K562 (cell line): Measurements from ENCODE around the gene VSIG10L. TPM values are rescaled to one million over a fixed set of nuclear protein-coding genes. Genes with fewer than 3 reads are reported as not detected.

Experiments
- ATAC-seq: fragments of 200-7000 bp; cut with Tn5 transposase; 3 replicates; pipeline ENCODE4 v1.9.1; 2020; ENCODE audit warnings: moderate library complexity
- BruUV-seq: library from RNA; stranded (reverse); fragments of 400-500 nt; replicated peaks from 2 replicates; lab custom pipeline; 2021; lab: Mats Ljungman, UMichigan
- CTCF ChIA-PET: fragments of 300-600 bp; formaldehyde crosslinking; extraction: SDS; loops from one replicate; lab custom pipeline; 2021; ENCODE audit warnings: low intra/inter-chr PET ratio; lab: Yijun Ruan, JAX
- POLR2A ChIA-PET: fragments of 300-600, 350-650 bp; sonication (Branson Sonifier 250); formaldehyde crosslinking; extraction: SDS; loops from one replicate; lab custom pipeline; 2021; ENCODE audit warnings: antibody characterized with exemption, inconsistent platforms; lab: Yijun Ruan, JAX
- DNase-seq, 4 experiments: peaks; one replicate each; pipeline versions ENCODE4 v3.0.0 to v3.0.0-alpha.2; 2011 to 2018; ENCODE audit warnings: low spot score in 3 of 4, mixed read lengths in 3 of 4; ENCODE audit errors: extremely low read depth in 1 of 4
- FAIRE-seq: peaks from 2 replicates; lab custom pipeline; 2011; peaks lifted over from hg19 to GRCh38; lab: Jason Lieb, UNC
- H2AFZ ChIP-seq: 2 replicates; pipeline ENCODE4 v1.6.0; 2011; ENCODE audit warnings: low read depth, low read length, control low read depth, inconsistent platforms
- H3K27ac ChIP-seq: fragments of 200-600 bp; 3 replicates; pipeline ENCODE4 v1.8.0; 2011; ENCODE audit warnings: low read depth, mild to moderate bottlenecking, control low read depth, inconsistent platforms, low read length, moderate library complexity, mixed read lengths; ENCODE audit errors: extremely low read depth
- H3K27me3 ChIP-seq, 2 experiments: fragments of 300-600 bp in 1 of 2; 2 replicates in 1 of 2; 3 replicates in 1 of 2; pipeline versions ENCODE4 v1.6.0 to v1.8.0; 2011; ENCODE audit warnings: inconsistent platforms in 2 of 2, low read length in 2 of 2, mild to moderate bottlenecking in 1 of 2, mixed read lengths in 1 of 2, moderate library complexity in 1 of 2; ENCODE audit not compliant: control insufficient read depth in 2 of 2, insufficient read depth in 2 of 2
- H3K36me3 ChIP-seq: fragments of 300-600 bp; 3 replicates; pipeline ENCODE4 v1.8.0; 2011; ENCODE audit warnings: mild to moderate bottlenecking, low read length, inconsistent platforms; ENCODE audit not compliant: control insufficient read depth, insufficient read depth
- H3K4me1 ChIP-seq, 2 experiments: fragments of 200-600 bp in 1 of 2; replicated peaks in 1 of 2; 2 replicates in 1 of 2; 3 replicates in 1 of 2; pipeline versions ENCODE4 v1.5.1 to v1.8.0; 2011; ENCODE audit warnings: inconsistent platforms in 2 of 2, low read length in 2 of 2, mild to moderate bottlenecking in 1 of 2, mixed read lengths in 1 of 2, moderate library complexity in 1 of 2; ENCODE audit not compliant: control insufficient read depth in 2 of 2, insufficient read depth in 2 of 2
- H3K4me2 ChIP-seq: 2 replicates; pipeline ENCODE4 v1.6.1; 2011; ENCODE audit warnings: low read length, control low read depth, inconsistent platforms, mixed read lengths; ENCODE audit not compliant: insufficient read depth
- H3K4me3 ChIP-seq: fragments of 200-600 bp; sonication (generic), shearing (Covaris generic); 2 replicates; pipeline ENCODE4 v1.5.1; 2016; ENCODE audit warnings: control low read depth, inconsistent platforms
- H3K79me2 ChIP-seq: fragments of 200-600 bp; 3 replicates; pipeline ENCODE4 v1.8.0; 2011; ENCODE audit warnings: low read length, inconsistent platforms; ENCODE audit not compliant: control insufficient read depth, insufficient read depth
- H3K9ac ChIP-seq, 2 experiments: 2 replicates each; pipeline versions ENCODE4 v1.6.0 to v1.6.1; 2011; ENCODE audit warnings: low read depth in 2 of 2, low read length in 2 of 2, control low read depth in 1 of 2, inconsistent platforms in 1 of 2, mild to moderate bottlenecking in 1 of 2, mixed read lengths in 1 of 2; ENCODE audit not compliant: insufficient read depth in 1 of 2
- H3K9me1 ChIP-seq: one replicate; pipeline ENCODE4 v1.6.0; 2011; ENCODE audit warnings: inconsistent platforms, mild to moderate bottlenecking, low read length, moderate library complexity; ENCODE audit not compliant: control insufficient read depth, insufficient read depth
- H3K9me3 ChIP-seq: replicated peaks from 2 replicates; pipeline ENCODE4 v1.5.1; 2011; ENCODE audit warnings: low read depth, low read length, inconsistent platforms; ENCODE audit not compliant: control insufficient read depth, insufficient read depth
- H4K20me1 ChIP-seq: replicated peaks from 2 replicates; pipeline ENCODE4 v1.6.1; 2011; ENCODE audit warnings: low read length, inconsistent platforms, mixed read lengths; ENCODE audit not compliant: control insufficient read depth, insufficient read depth
- IFI16 ChIP-seq: fragments of 250-450 bp; sonication (Bioruptor Pico); IDR thresholded peaks from 2 replicates; pipeline ENCODE4 v2.1.2; 2022; ENCODE audit warnings: mild to moderate bottlenecking, inconsistent platforms
- TARDBP ChIP-seq: fragments of 450-650 bp; IDR thresholded peaks from 2 replicates; pipeline ENCODE4 v1.6.1; 2016
- TRIM24 ChIP-seq, 2 experiments: fragments of 450-650 bp; IDR thresholded peaks; 2 replicates each; pipeline ENCODE4 v1.6.1; 2016
- WGBS: fragments of 100-300 bp; shearing (Covaris generic); methylation state at CpG from one replicate; pipeline ENCODE4 v1.1.6; 2016; ENCODE audit warnings: low coverage, mixed read lengths; ENCODE audit not compliant: insufficient coverage; ENCODE audit errors: missing lambda C conversion rate; 5-methylcytosine and 5-hydroxymethylcytosine counted together
- in situ Hi-C: fragments of 300-500 bp; cut with MboI; formaldehyde crosslinking; loops from 4 replicates; pipeline ENCODE4 v1.15.0; 2018; ENCODE audit warnings: inconsistent platforms, mixed read lengths
- intact Hi-C: fragments of 100-400 bp; cut with micrococcal nuclease; formaldehyde crosslinking; loops from 2 replicates; pipeline ENCODE4 v1.14.2; 2022
- polyA plus RNA-seq, 8 experiments: library from polyadenylated mRNA; depleted of rRNA in 4 of 8; stranded (reverse) in 5 of 8; unstranded in 3 of 8; fragments of >200 nt; fragmentation: Nextera tagmentation in 2 of 8; fragmentation: Illumina TruSeq in 1 of 8; extraction: Ambion mirVana in 2 of 8; extraction: Trizol in 1 of 8; gene quantifications; 2 replicates each; pipeline versions ENCODE4 v1.2.1 to v1.2.3, GENCODE V29; 2011 to 2014; ENCODE audit warnings: inconsistent platforms in 1 of 8, missing spikeins in 1 of 8
- total RNA-seq, 7 experiments: library from RNA; depleted of rRNA in 6 of 7; stranded (reverse); fragments of >200 nt in 6 of 7; fragmentation: Illumina TruSeq in 2 of 7; extraction: Trizol in 2 of 7; gene quantifications; 2 replicates each; pipeline versions ENCODE4 v1.2.1 to v1.2.3, GENCODE V29; 2011 to 2021; ENCODE audit warnings: low replicate concordance in 1 of 7
- TF ChIP-seq, protein P1 (sequence below): sonication (generic); formaldehyde crosslinking; IDR thresholded peaks from 2 replicates; pipeline ENCODE4 v1.8.1; 2022; ENCODE audit warnings: missing genetic modification reagents
- TF ChIP-seq, protein P2 (sequence below), 2 experiments: fragments of 450-650 bp in 1 of 2; sonication (generic) in 1 of 2; formaldehyde crosslinking in 1 of 2; IDR thresholded peaks; 2 replicates each; pipeline versions ENCODE4 v1.7.1 to v1.9.0; 2016 to 2022; ENCODE audit warnings: inconsistent platforms in 1 of 2, mild to moderate bottlenecking in 1 of 2, missing genetic modification reagents in 1 of 2
- TF ChIP-seq, protein P3 (sequence below): fragments of 450-650 bp; IDR thresholded peaks from 2 replicates; pipeline ENCODE4 v1.6.1; 2016

VSIG10L gene
- total and polyA plus RNA-seq, 9 of the 15 experiments (the other 6 are each of a cell fraction or from before 2014, with no cell fraction given), result 1.1 to 7.6 (median 2.2) TPM

DNA sequence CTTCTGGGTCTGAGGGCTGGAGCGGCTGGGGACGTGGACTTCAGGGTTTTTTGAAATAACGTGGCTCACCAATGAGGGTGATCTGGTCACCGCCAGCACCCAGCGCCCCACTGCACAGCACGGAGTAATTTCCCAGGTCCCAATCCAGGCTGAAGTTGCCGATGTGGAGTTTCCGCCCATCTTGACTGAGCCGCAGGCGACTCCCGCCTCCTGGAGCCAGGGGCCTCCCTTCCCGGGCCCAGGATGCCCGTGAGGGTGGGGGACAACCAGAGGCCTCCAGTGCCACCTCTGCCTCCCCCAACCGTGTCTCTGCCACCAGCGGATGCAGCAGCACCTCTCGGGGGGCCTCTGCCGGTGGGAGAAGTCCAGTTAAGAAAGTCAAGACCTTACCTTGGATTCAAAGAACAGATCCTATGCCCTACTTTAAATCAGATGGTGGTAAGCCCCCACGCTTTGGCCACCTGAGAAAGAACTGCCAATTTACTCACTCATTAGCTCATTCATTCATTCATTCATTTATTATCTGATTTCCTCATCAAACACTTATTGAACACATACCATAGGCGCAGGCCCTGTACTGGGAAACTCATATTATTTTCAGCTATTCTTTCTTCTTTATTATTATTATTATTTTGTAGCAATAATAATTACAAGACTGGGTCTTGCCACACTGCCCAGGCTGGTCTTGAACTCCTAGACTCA lies 3.9 kb downstream of the VSIG10L start (continued):
- TF ChIP-seq, protein P1, sequence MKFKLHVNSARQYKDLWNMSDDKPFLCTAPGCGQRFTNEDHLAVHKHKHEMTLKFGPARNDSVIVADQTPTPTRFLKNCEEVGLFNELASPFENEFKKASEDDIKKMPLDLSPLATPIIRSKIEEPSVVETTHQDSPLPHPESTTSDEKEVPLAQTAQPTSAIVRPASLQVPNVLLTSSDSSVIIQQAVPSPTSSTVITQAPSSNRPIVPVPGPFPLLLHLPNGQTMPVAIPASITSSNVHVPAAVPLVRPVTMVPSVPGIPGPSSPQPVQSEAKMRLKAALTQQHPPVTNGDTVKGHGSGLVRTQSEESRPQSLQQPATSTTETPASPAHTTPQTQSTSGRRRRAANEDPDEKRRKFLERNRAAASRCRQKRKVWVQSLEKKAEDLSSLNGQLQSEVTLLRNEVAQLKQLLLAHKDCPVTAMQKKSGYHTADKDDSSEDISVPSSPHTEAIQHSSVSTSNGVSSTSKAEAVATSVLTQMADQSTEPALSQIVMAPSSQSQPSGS (CRISPR knock-in tag), result no peak

DNA sequence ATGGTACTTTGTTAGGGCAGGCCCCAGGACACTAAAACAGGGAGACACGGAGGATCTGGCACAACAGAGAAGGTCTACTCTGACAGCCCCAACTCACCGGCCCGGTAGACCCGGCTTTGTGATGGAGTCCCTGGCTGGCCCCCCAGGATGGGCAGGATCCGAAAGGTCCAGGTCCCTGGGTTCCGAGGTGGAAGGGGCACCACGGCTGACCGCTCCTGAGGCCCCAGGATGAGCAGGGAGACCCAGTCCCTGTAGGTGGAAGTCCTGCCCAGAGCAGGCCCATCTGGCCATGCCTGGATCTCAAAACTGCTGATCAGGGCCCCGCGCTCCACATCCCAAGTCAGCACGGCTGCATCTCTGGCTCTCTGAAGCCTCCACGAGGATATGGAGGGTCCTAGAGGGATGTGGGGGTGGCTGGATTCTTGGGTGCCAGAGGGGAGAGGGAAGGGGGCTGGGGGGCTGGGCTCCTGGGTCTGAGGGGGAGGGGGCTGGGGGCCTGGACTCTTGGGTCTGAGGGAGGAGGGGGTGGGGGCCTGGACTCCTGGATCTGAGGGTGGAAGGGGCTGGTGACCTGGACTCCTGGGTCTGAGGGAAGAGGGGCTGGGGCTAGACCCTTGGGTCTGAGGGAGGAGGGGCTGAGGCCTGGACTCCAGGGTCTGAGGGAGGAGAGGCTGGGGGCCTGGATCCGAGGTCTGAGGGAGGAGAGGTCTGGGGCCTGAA lies 4.6 kb downstream of the VSIG10L start:
- no peak for FAIRE-seq
- no peaks in the 10 kb centered on the region for H3K27me3 ChIP-seq

More for the DNA sequence above, 4.6 kb downstream of the VSIG10L start:
- no peak overlapping the region for H3K4me2 ChIP-seq
- ATAC-seq, result no peak
- 0 out of 4 replicates have a peak overlapping the region, but pooled peaks of 1 of the 2 experiments have one; percentile 72 for H3K9ac ChIP-seq
- BruUV-seq, result no TSS peak
- POLR2A ChIA-PET, result no interaction called here
- H3K27ac ChIP-seq, result no peak overlapping the region
- H3K36me3 ChIP-seq, result no peaks in the 10 kb centered on the region
- CTCF ChIA-PET, result interaction anchor here (1.1 to 2.4 kb wide), 2 partner anchors 320 to 322 kb away, joined by 3 to 14 read pairs; no protein-coding TSS in a partner anchor
- no peak for TF ChIP-seq TRIM24 (IDR thresholded peaks at IDR 0.05)
- no peak for TF ChIP-seq TARDBP
- TF ChIP-seq, protein P2, sequence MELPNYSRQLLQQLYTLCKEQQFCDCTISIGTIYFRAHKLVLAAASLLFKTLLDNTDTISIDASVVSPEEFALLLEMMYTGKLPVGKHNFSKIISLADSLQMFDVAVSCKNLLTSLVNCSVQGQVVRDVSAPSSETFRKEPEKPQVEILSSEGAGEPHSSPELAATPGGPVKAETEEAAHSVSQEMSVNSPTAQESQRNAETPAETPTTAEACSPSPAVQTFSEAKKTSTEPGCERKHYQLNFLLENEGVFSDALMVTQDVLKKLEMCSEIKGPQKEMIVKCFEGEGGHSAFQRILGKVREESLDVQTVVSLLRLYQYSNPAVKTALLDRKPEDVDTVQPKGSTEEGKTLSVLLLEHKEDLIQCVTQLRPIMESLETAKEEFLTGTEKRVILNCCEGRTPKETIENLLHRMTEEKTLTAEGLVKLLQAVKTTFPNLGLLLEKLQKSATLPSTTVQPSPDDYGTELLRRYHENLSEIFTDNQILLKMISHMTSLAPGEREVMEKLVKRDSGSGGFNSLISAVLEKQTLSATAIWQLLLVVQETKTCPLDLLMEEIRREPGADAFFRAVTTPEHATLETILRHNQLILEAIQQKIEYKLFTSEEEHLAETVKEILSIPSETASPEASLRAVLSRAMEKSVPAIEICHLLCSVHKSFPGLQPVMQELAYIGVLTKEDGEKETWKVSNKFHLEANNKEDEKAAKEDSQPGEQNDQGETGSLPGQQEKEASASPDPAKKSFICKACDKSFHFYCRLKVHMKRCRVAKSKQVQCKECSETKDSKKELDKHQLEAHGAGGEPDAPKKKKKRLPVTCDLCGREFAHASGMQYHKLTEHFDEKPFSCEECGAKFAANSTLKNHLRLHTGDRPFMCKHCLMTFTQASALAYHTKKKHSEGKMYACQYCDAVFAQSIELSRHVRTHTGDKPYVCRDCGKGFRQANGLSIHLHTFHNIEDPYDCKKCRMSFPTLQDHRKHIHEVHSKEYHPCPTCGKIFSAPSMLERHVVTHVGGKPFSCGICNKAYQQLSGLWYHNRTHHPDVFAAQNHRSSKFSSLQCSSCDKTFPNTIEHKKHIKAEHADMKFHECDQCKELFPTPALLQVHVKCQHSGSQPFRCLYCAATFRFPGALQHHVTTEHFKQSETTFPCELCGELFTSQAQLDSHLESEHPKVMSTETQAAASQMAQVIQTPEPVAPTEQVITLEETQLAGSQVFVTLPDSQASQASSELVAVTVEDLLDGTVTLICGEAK (IDR thresholded peaks at IDR 0.05), result no peak
- TF ChIP-seq, protein P2 (CRISPR knock-in tag; IDR thresholded peaks at IDR 0.05), result no peak
- TF ChIP-seq IFI16 (CRISPR knock-in tag), result no peak
- TF ChIP-seq, protein P3, sequence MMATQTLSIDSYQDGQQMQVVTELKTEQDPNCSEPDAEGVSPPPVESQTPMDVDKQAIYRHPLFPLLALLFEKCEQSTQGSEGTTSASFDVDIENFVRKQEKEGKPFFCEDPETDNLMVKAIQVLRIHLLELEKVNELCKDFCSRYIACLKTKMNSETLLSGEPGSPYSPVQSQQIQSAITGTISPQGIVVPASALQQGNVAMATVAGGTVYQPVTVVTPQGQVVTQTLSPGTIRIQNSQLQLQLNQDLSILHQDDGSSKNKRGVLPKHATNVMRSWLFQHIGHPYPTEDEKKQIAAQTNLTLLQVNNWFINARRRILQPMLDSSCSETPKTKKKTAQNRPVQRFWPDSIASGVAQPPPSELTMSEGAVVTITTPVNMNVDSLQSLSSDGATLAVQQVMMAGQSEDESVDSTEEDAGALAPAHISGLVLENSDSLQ, result no peak
- H3K79me2 ChIP-seq, result no peaks in the 10 kb centered on the region
- intact Hi-C loops (loop anchor here (5.0 kb wide), 1 partner anchor 470 kb away; no protein-coding TSS in a partner anchor), in situ Hi-C loops (loop anchor here (5.0 kb wide), 1 partner anchor 325 kb away; no protein-coding TSS in a partner anchor)
- H2AFZ ChIP-seq, result no peak overlapping the region
- H3K4me3 ChIP-seq, result no peak overlapping the region
- 91% methylated on average over 12 of the region's 13 CpGs for WGBS
- no peaks in the 10 kb centered on the region for H3K9me1 ChIP-seq
- no peaks in the 10 kb centered on the region for H3K9me3 ChIP-seq
- no peaks in the 10 kb centered on the region for H4K20me1 ChIP-seq
- DNase-seq, result no peak
- H3K4me1 ChIP-seq, result peaks cover 20 to 34% of the 10 kb centered on the region in 2 experiments; a peak in 4 of 5 replicates
